ENCODE results near the gene GALNT2.

The GALNT2 gene

GRCh38 chr1:230094746-230095145, 27.7 kb downstream of the GALNT2 start:
- Histone ChIP-seq H3K4me3 (ENCODE audit: low read length) (no peak overlapping the region), H3K4me2 (ENCODE audit: low read depth, low read length) (no peak overlapping the region), H3K9ac (ENCODE audit: low read length) (no peak overlapping the region), H3K27me3 (replicated peaks; ENCODE audit: insufficient read depth, low read length) (no peaks in the 10 kb centered on the region), H3K79me2 (ENCODE audit: low read length) (peaks cover 96% of the 10 kb centered on the region), H3K9me3 (replicated peaks; ENCODE audit: insufficient read depth, low read length) (no peaks in the 10 kb centered on the region), H3K9me2 (replicated peaks; ENCODE audit: insufficient read depth, low read length) (no peaks in the 10 kb centered on the region), H3K36me3 (replicated peaks; ENCODE audit: insufficient read depth, low read length) (no peaks in the 10 kb centered on the region), H2AFZ (ENCODE audit: low read length) (no peak overlapping the region), H3F3A (ENCODE audit: insufficient read depth, low read length) (no peaks in the 10 kb centered on the region), H4K20me1 (ENCODE audit: insufficient read depth, low read length) (no peaks in the 10 kb centered on the region), H3K27ac (ENCODE audit: low read length) (no peak overlapping the region), H3K4me1 (ENCODE audit: low read length) (no peaks in the 10 kb centered on the region)
- TF ChIP-seq EZH2 (optimal IDR thresholded peaks at IDR 0.05; ENCODE audit: low read depth, low read length) (no peak), EZH2phosphoT487 (IDR thresholded peaks at IDR 0.05; ENCODE audit: low read length) (no peak), CTCF (IDR thresholded peaks at IDR 0.05; ENCODE audit: low read length) (no peak)
- DNase-seq = no peak

- TF ChIP-seq EZH2phosphoT487 (IDR thresholded peaks at IDR 0.05; ENCODE audit: low read length) (no peak), CTCF (IDR thresholded peaks at IDR 0.05; ENCODE audit: low read length) (no peak), EZH2 (optimal IDR thresholded peaks at IDR 0.05; ENCODE audit: low read depth, low read length) (no peak)
- Histone ChIP-seq H3K9me2 (replicated peaks; ENCODE audit: insufficient read depth, low read length) (no peaks in the 10 kb centered on the region), H3K27me3 (replicated peaks; ENCODE audit: insufficient read depth, low read length) (no peaks in the 10 kb centered on the region), H3K4me1 (ENCODE audit: low read length) (no peaks in the 10 kb centered on the region), H3K36me3 (replicated peaks; ENCODE audit: insufficient read depth, low read length) (no peaks in the 10 kb centered on the region), H3K4me3 (ENCODE audit: low read length) (no peak overlapping the region), H3K4me2 (ENCODE audit: low read depth, low read length) (no peak overlapping the region), H4K20me1 (ENCODE audit: insufficient read depth, low read length) (no peaks in the 10 kb centered on the region), H2AFZ (ENCODE audit: low read length) (no peak overlapping the region), H3F3A (ENCODE audit: insufficient read depth, low read length) (no peaks in the 10 kb centered on the region), H3K9ac (ENCODE audit: low read length) (no peak overlapping the region), H3K79me2 (ENCODE audit: low read length) (peaks cover 93% of the 10 kb centered on the region), H3K27ac (ENCODE audit: low read length) (no peak overlapping the region), H3K9me3 (replicated peaks; ENCODE audit: insufficient read depth, low read length) (no peaks in the 10 kb centered on the region)
- DNase-seq = no peak
Measured at GRCh38 chr1:230095938-230096337, 28.9 kb downstream of the GALNT2 start.

- Histone ChIP-seq H2AFZ (ENCODE audit: low read length) (no peak overlapping the region), H3K9ac (ENCODE audit: low read length) (no peak overlapping the region), H3F3A (ENCODE audit: insufficient read depth, low read length) (no peaks in the 10 kb centered on the region), H3K4me3 (ENCODE audit: low read length) (no peak overlapping the region), H3K36me3 (replicated peaks; ENCODE audit: insufficient read depth, low read length) (no peaks in the 10 kb centered on the region), H4K20me1 (ENCODE audit: insufficient read depth, low read length) (no peaks in the 10 kb centered on the region), H3K4me1 (ENCODE audit: low read length) (peaks cover under 1% of the 10 kb centered on the region), H3K27ac (ENCODE audit: low read length) (no peak overlapping the region), H3K9me2 (replicated peaks; ENCODE audit: insufficient read depth, low read length) (no peaks in the 10 kb centered on the region), H3K27me3 (replicated peaks; ENCODE audit: insufficient read depth, low read length) (no peaks in the 10 kb centered on the region), H3K4me2 (ENCODE audit: low read depth, low read length) (no peak overlapping the region), H3K9me3 (replicated peaks; ENCODE audit: insufficient read depth, low read length) (no peaks in the 10 kb centered on the region), H3K79me2 (ENCODE audit: low read length) (peaks cover 93% of the 10 kb centered on the region)
- DNase-seq = no peak
- TF ChIP-seq EZH2 (optimal IDR thresholded peaks at IDR 0.05; ENCODE audit: low read depth, low read length) (no peak), EZH2phosphoT487 (IDR thresholded peaks at IDR 0.05; ENCODE audit: low read length) (no peak), CTCF (IDR thresholded peaks at IDR 0.05; ENCODE audit: low read length) (no peak)
Measured at GRCh38 chr1:230097370-230097769, 30.3 kb downstream of the GALNT2 start.

Data from MM.1S (cell line).